IPS-18c (cell line): ENCODE results near the gene RNF115.

Experiments used
- H3K4me3 ChIP-seq: 2 replicates; pipeline ENCODE4 v1.7.0; 2013; ENCODE audit warnings: low read depth, mild to moderate bottlenecking, low read length, moderate library complexity; ENCODE audit not compliant: insufficient read depth
- H3K9me3 ChIP-seq: one replicate; pipeline ENCODE4 v1.6.1; 2013; ENCODE audit warnings: mild to moderate bottlenecking, low read length, moderate library complexity; ENCODE audit not compliant: control insufficient read depth, insufficient read depth

Gene RNF115

DNA sequence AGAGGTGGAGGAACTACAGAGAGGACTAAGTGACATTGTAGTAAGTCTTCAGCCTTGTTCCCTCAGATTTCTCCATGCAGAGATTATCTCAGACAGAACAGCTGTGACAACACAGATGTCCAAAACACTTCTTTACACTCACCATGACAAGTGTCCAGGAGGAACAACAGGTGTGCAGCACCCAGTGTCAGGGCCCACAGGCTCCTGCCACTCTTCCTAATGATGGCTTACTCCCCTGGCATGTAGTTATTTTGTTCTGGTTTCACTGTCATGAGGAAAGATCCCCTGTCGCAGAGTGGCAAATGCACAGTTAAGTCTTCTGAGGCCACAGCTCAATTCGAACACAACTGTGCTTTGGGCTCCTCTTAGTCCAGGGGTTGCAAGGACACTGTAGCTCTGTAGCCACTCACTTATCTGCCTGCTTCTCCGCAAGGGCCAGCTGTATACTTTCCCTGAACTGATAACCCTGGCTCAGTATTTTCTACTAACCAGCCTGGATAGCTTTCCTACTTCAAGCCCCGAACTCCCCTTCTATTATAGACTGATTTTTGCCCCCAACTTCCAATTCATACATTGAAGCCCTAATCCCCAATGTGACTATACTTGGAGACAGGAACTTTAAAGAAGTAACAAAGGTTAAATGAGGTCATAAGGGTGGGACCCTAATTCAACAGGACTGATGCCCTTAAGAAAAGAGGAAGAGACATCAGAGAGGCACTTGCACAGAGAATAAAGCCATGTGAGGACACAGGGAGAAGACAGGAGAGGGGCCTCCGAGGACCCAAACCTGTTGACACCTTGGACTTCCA, 127.9 kb downstream of the RNF115 start:
- Histone ChIP-seq H3K4me3 (no peak overlapping the region), H3K9me3 (no peaks in the 10 kb centered on the region)

- H3K9me3 ChIP-seq, result no peaks in the 10 kb centered on the region
- no peak overlapping the region for H3K4me3 ChIP-seq
Measured at GRCh38 chr1:145692785-145693443, 131.0 kb downstream of the RNF115 start.

DNA sequence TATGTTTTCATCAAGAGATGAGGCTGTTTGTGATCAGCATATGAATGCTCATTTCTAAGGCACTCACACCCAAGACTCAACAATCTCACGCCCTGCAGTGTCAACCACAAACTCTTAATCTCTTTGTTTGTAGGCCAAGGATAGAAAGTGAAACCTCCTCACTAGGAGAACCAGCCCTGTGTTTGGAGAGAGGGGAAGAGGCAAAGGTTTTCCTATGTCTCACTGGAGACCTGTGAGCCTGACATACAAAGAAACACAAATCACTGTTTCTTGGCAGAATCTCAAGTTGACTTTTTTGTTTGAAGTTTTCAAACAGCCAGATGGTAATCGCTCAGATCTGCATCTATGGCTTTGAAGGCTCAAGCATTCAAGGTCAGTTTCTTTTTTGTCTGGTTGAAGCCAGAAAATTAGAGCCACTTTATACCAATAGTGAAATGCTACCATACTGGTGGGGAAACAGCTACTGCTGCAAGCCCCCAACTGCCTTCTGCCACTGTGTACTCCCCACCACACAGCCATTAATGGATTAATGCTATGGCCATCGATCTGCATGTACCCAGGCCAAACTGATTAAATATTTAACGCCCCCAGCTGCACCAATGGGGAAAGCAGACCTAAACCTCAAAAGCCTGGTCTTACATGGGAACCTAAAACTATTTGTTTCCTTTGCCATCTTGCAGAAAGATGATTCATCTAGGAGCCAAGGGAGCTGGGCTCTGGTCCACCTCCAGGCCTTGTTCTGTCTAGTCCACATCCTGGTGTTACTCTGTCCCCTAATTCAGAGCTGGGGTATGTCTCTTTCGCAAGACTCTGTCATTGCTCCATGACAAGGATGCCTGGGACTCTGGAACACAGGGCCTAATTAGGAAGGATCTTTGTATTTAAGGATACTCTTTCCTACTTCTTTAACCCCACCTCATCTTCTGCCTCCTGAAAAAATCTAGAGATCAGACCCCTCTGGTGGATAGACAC, 133.0 kb downstream of the RNF115 start:
- no peak overlapping the region for H3K4me3 ChIP-seq
- H3K9me3 ChIP-seq, result no peaks in the 10 kb centered on the region

DNA sequence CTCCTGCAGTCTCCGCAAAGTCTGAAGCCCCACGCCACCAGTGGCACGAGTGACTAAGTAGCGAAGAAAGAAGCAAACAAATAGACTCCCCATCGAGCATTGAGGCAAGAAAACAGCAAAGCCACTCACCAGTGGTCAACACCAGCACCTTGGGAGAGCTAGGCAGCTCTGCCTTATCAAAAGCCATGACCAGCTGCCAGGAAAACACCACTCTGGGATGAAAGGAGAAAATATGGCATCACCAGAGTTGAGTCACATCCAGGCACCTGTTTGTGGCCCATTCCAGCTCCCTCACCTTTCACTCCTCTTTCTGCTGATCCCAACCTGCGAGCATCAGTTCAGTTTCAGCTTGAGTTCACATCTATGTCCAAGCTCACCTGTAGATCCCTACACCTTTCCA, 134.0 kb downstream of the RNF115 start:
- H3K9me3 ChIP-seq, result no peaks in the 10 kb centered on the region
- no peak overlapping the region for H3K4me3 ChIP-seq

GRCh38 chr1:145688924-145689323, 135.0 kb downstream of the RNF115 start:
- no peak overlapping the region for H3K4me3 ChIP-seq

More at GRCh38 chr1:145688924-145689323, 135.0 kb downstream of the RNF115 start:
- H3K9me3 ChIP-seq, result no peaks in the 10 kb centered on the region
